ENCODE measurements around the gene ST8SIA5.

Gene ST8SIA5

GRCh38 chr18:46716336-46716735 is 40.5 kb downstream of the ST8SIA5 start:
- no peaks in the 10 kb centered on the region for H3K9me3 ChIP-seq (ENCODE audit: control insufficient read depth, insufficient read depth, low read length)
- no peaks in the 10 kb centered on the region for H3K36me3 ChIP-seq (ENCODE audit: control insufficient read depth, insufficient read depth, low read length)
- H3K27ac ChIP-seq (ENCODE audit: low read length): no peak overlapping the region
- no peak overlapping the region for H3K4me3 ChIP-seq (ENCODE audit: low read length)
- peaks cover 5% of the 10 kb centered on the region for H3K4me1 ChIP-seq (ENCODE audit: control insufficient read depth, insufficient read depth, low read length)
- no peaks in the 10 kb centered on the region for H3K27me3 ChIP-seq (ENCODE audit: control insufficient read depth, insufficient read depth, low read length)
- no peak for DNase-seq (ENCODE audit: low read depth, low spot score)
- WGBS (ENCODE audit: insufficient coverage, insufficient read length): no CpG with 5 or more reads among the region's 5 CpGs

GRCh38 chr18:46715062-46715461 is 41.8 kb downstream of the ST8SIA5 start:
- no peak overlapping the region for H3K4me3 ChIP-seq (ENCODE audit: low read length)
- WGBS (ENCODE audit: insufficient coverage, insufficient read length): no CpG with 5 or more reads among the region's 5 CpGs
- no peak overlapping the region for H3K27ac ChIP-seq (ENCODE audit: low read length)
- peaks cover 5% of the 10 kb centered on the region for H3K4me1 ChIP-seq (ENCODE audit: control insufficient read depth, insufficient read depth, low read length)
- no peaks in the 10 kb centered on the region for H3K27me3 ChIP-seq (ENCODE audit: control insufficient read depth, insufficient read depth, low read length)
- no peaks in the 10 kb centered on the region for H3K9me3 ChIP-seq (ENCODE audit: control insufficient read depth, insufficient read depth, low read length)
- no peak for DNase-seq (ENCODE audit: low read depth, low spot score)
- H3K36me3 ChIP-seq (ENCODE audit: control insufficient read depth, insufficient read depth, low read length): no peaks in the 10 kb centered on the region

GRCh38 chr18:46712406-46712805 is 44.4 kb downstream of the ST8SIA5 start:
- WGBS (ENCODE audit: insufficient coverage, insufficient read length): no CpG with 5 or more reads among the region's 5 CpGs
- DNase-seq (ENCODE audit: low read depth, low spot score): no peak

GRCh38 chr18:46711444-46711863 is 45.4 kb downstream of the ST8SIA5 start:
- H3K36me3 ChIP-seq (ENCODE audit: control insufficient read depth, insufficient read depth, low read length): no peaks in the 10 kb centered on the region
- no peak overlapping the region for H3K4me3 ChIP-seq (ENCODE audit: low read length)
- no peaks in the 10 kb centered on the region for H3K9me3 ChIP-seq (ENCODE audit: control insufficient read depth, insufficient read depth, low read length)
- H3K27ac ChIP-seq (ENCODE audit: low read length): no peak overlapping the region
- WGBS (ENCODE audit: insufficient coverage, insufficient read length): no CpG with 5 or more reads among the region's 11 CpGs
- H3K27me3 ChIP-seq (ENCODE audit: control insufficient read depth, insufficient read depth, low read length): no peaks in the 10 kb centered on the region
- peaks cover 5% of the 10 kb centered on the region; the same call in 1 of the 2 replicates for H3K4me1 ChIP-seq (ENCODE audit: control insufficient read depth, insufficient read depth, low read length)
- DNase-seq (ENCODE audit: low read depth, low spot score): no peak

More at GRCh38 chr18:46712406-46712805, 44.4 kb downstream of the ST8SIA5 start:
- Histone ChIP-seq H3K4me1 (ENCODE audit: control insufficient read depth, insufficient read depth, low read length) (peaks cover 3% of the 10 kb centered on the region; the same call in 1 of the 2 replicates), H3K4me3 (ENCODE audit: low read length) (no peak overlapping the region), H3K27ac (ENCODE audit: low read length) (no peak overlapping the region), H3K27me3 (ENCODE audit: control insufficient read depth, insufficient read depth, low read length) (no peaks in the 10 kb centered on the region), H3K9me3 (ENCODE audit: control insufficient read depth, insufficient read depth, low read length) (no peaks in the 10 kb centered on the region), H3K36me3 (ENCODE audit: control insufficient read depth, insufficient read depth, low read length) (no peaks in the 10 kb centered on the region)

GRCh38 chr18:46706968-46707367 is 49.9 kb downstream of the ST8SIA5 start:
- H3K4me1 ChIP-seq (ENCODE audit: control insufficient read depth, insufficient read depth, low read length): peaks cover 3% of the 10 kb centered on the region; the same call in 1 of the 2 replicates
- H3K27me3 ChIP-seq (ENCODE audit: control insufficient read depth, insufficient read depth, low read length): no peaks in the 10 kb centered on the region
- H3K27ac ChIP-seq (ENCODE audit: low read length): no peak overlapping the region
- H3K9me3 ChIP-seq (ENCODE audit: control insufficient read depth, insufficient read depth, low read length): no peaks in the 10 kb centered on the region
- no peaks in the 10 kb centered on the region for H3K36me3 ChIP-seq (ENCODE audit: control insufficient read depth, insufficient read depth, low read length)
- no peak for DNase-seq (ENCODE audit: low read depth, low spot score)
- no CpG with 5 or more reads among the region's 3 CpGs for WGBS (ENCODE audit: insufficient coverage, insufficient read length)
- H3K4me3 ChIP-seq (ENCODE audit: low read length): no peak overlapping the region

- H3K27me3 ChIP-seq (ENCODE audit: control insufficient read depth, insufficient read depth, low read length): no peaks in the 10 kb centered on the region
- no peaks in the 10 kb centered on the region for H3K9me3 ChIP-seq (ENCODE audit: control insufficient read depth, insufficient read depth, low read length)
- WGBS (ENCODE audit: insufficient coverage, insufficient read length): no CpG with 5 or more reads among the region's 5 CpGs
- H3K4me3 ChIP-seq (ENCODE audit: low read length): no peak overlapping the region
- H3K4me1 ChIP-seq (ENCODE audit: control insufficient read depth, insufficient read depth, low read length): peaks cover 1% of the 10 kb centered on the region; the same call in 1 of the 2 replicates
- DNase-seq (ENCODE audit: low read depth, low spot score): no peak
- H3K27ac ChIP-seq (ENCODE audit: low read length): no peak overlapping the region
- no peaks in the 10 kb centered on the region for H3K36me3 ChIP-seq (ENCODE audit: control insufficient read depth, insufficient read depth, low read length)
Measured at GRCh38 chr18:46705521-46705920, 51.3 kb downstream of the ST8SIA5 start.

GRCh38 chr18:46704816-46705215 is 52.0 kb downstream of the ST8SIA5 start:
- no peak for DNase-seq (ENCODE audit: low read depth, low spot score)
- Histone ChIP-seq H3K27ac (ENCODE audit: low read length) (no peak overlapping the region), H3K9me3 (ENCODE audit: control insufficient read depth, insufficient read depth, low read length) (no peaks in the 10 kb centered on the region), H3K36me3 (ENCODE audit: control insufficient read depth, insufficient read depth, low read length) (no peaks in the 10 kb centered on the region), H3K27me3 (ENCODE audit: control insufficient read depth, insufficient read depth, low read length) (no peaks in the 10 kb centered on the region), H3K4me1 (ENCODE audit: control insufficient read depth, insufficient read depth, low read length) (peaks cover 1% of the 10 kb centered on the region; the same call in 1 of the 2 replicates), H3K4me3 (ENCODE audit: low read length) (no peak overlapping the region)
- WGBS (ENCODE audit: insufficient coverage, insufficient read length): no CpG with 5 or more reads among the region's 4 CpGs

- Histone ChIP-seq H3K4me3 (ENCODE audit: low read length) (no peak overlapping the region), H3K27ac (ENCODE audit: low read length) (no peak overlapping the region), H3K36me3 (ENCODE audit: control insufficient read depth, insufficient read depth, low read length) (no peaks in the 10 kb centered on the region), H3K9me3 (ENCODE audit: control insufficient read depth, insufficient read depth, low read length) (no peaks in the 10 kb centered on the region), H3K27me3 (ENCODE audit: control insufficient read depth, insufficient read depth, low read length) (no peaks in the 10 kb centered on the region), H3K4me1 (ENCODE audit: control insufficient read depth, insufficient read depth, low read length) (peaks cover 1% of the 10 kb centered on the region; the same call in 1 of the 2 replicates)
- WGBS (ENCODE audit: insufficient coverage, insufficient read length): no CpG with 5 or more reads among the region's 7 CpGs
- no peak for DNase-seq (ENCODE audit: low read depth, low spot score)
Measured at GRCh38 chr18:46704189-46704588, 52.7 kb downstream of the ST8SIA5 start.

GRCh38 chr18:46702471-46702870 is 54.4 kb downstream of the ST8SIA5 start:
- H3K36me3 ChIP-seq (ENCODE audit: control insufficient read depth, insufficient read depth, low read length): no peaks in the 10 kb centered on the region
- no peaks in the 10 kb centered on the region for H3K9me3 ChIP-seq (ENCODE audit: control insufficient read depth, insufficient read depth, low read length)
- no CpG with 5 or more reads among the region's 6 CpGs for WGBS (ENCODE audit: insufficient coverage, insufficient read length)
- H3K4me1 ChIP-seq (ENCODE audit: control insufficient read depth, insufficient read depth, low read length): peaks cover 1% of the 10 kb centered on the region; the same call in 1 of the 2 replicates
- H3K27ac ChIP-seq (ENCODE audit: low read length): no peak overlapping the region
- no peaks in the 10 kb centered on the region for H3K27me3 ChIP-seq (ENCODE audit: control insufficient read depth, insufficient read depth, low read length)
- DNase-seq (ENCODE audit: low read depth, low spot score): no peak
- H3K4me3 ChIP-seq (ENCODE audit: low read length): no peak overlapping the region

GRCh38 chr18:46700066-46700824 is 56.6 kb downstream of the ST8SIA5 start:
- Histone ChIP-seq H3K4me3 (ENCODE audit: low read length) (no peak overlapping the region), H3K36me3 (ENCODE audit: control insufficient read depth, insufficient read depth, low read length) (no peaks in the 10 kb centered on the region), H3K9me3 (ENCODE audit: control insufficient read depth, insufficient read depth, low read length) (no peaks in the 10 kb centered on the region), H3K27me3 (ENCODE audit: control insufficient read depth, insufficient read depth, low read length) (no peaks in the 10 kb centered on the region), H3K4me1 (ENCODE audit: control insufficient read depth, insufficient read depth, low read length) (no peaks in the 10 kb centered on the region), H3K27ac (ENCODE audit: low read length) (no peak overlapping the region)
- no CpG with 5 or more reads among the region's 5 CpGs for WGBS (ENCODE audit: insufficient coverage, insufficient read length)
- no peak for DNase-seq (ENCODE audit: low read depth, low spot score)

- H3K27me3 ChIP-seq (ENCODE audit: control insufficient read depth, insufficient read depth, low read length): no peaks in the 10 kb centered on the region
- no peak overlapping the region for H3K4me3 ChIP-seq (ENCODE audit: low read length)
- H3K27ac ChIP-seq (ENCODE audit: low read length): no peak overlapping the region
- H3K36me3 ChIP-seq (ENCODE audit: control insufficient read depth, insufficient read depth, low read length): no peaks in the 10 kb centered on the region
- H3K9me3 ChIP-seq (ENCODE audit: control insufficient read depth, insufficient read depth, low read length): no peaks in the 10 kb centered on the region
- DNase-seq (ENCODE audit: low read depth, low spot score): no peak
- no peaks in the 10 kb centered on the region for H3K4me1 ChIP-seq (ENCODE audit: control insufficient read depth, insufficient read depth, low read length)
Measured at GRCh38 chr18:46696702-46697101, 60.2 kb downstream of the ST8SIA5 start.

Measured in iPS DF 6.9 (cell line).